HEK293 (cell line): ENCODE data around the gene DYNLT1.

Experiments used
- CTCF ChIP-seq: fragments of 450-650 bp; formaldehyde crosslinking; IDR thresholded peaks from 2 replicates; pipeline ENCODE4 v1.5.1; 2016; ENCODE audit warnings: missing biosample characterization, missing genetic modification characterization
- ELK4 ChIP-seq: IDR thresholded peaks from 2 replicates; pipeline ENCODE4 v1.6.1; 2011; ENCODE audit warnings: mild to moderate bottlenecking, low read depth, low read length, borderline replicate concordance
- ZNF175 ChIP-seq: fragments of 450-650 bp; formaldehyde crosslinking; IDR thresholded peaks from 2 replicates; pipeline ENCODE4 v1.5.1; 2016; ENCODE audit warnings: missing biosample characterization, missing genetic modification characterization
- ZNF274 ChIP-seq, 2 experiments: fragments of 200-500 bp in 1 of 2; fragments of 450-650 bp in 1 of 2; sonication (Bioruptor generic) in 1 of 2; formaldehyde crosslinking in 1 of 2; IDR thresholded peaks; 2 replicates each; pipeline versions ENCODE4 v1.5.1 to v1.6.1; 2014 to 2016; ENCODE audit warnings: borderline replicate concordance in 1 of 2, inconsistent platforms in 1 of 2, low read length in 1 of 2, missing biosample characterization in 1 of 2, missing genetic modification characterization in 1 of 2
- ZNF664 ChIP-seq: fragments of 450-650 bp; formaldehyde crosslinking; IDR thresholded peaks from 2 replicates; pipeline ENCODE4 v1.5.1; 2016; ENCODE audit warnings: missing biosample characterization, missing genetic modification characterization
- ZNF777 ChIP-seq: fragments of 450-650 bp; formaldehyde crosslinking; IDR thresholded peaks from 2 replicates; pipeline ENCODE4 v1.5.1; 2017; ENCODE audit warnings: missing biosample characterization, missing genetic modification characterization, borderline replicate concordance

GRCh38 chr6:158655569-158656450 is 11.3 kb upstream of the DYNLT1 start:
- no peak for TF ChIP-seq ZNF777 (tag by site-specific recombination)
- TF ChIP-seq CTCF (tag by site-specific recombination): no peak
- TF ChIP-seq ZNF274 (IDR thresholded peaks at IDR 0.05; ENCODE audit: low read length): no peak
- TF ChIP-seq ZNF274 (tag by site-specific recombination; IDR thresholded peaks at IDR 0.05; ENCODE audit: borderline replicate concordance): no peak
- TF ChIP-seq ELK4: no peak
- TF ChIP-seq ZNF175 (tag by site-specific recombination): no peak
- TF ChIP-seq ZNF664 (tag by site-specific recombination): no peak
